GM18511 (cell line): ENCODE results near the gene CTDP1.
"Not testable (repeated sequence)": the region's sequence is repeated elsewhere in the genome, so short reads cannot be mapped to it uniquely, and the experiment has no call there.

Experiments used
- ATAC-seq: cut with Tn5 transposase; IDR thresholded peaks from one replicate; pipeline ENCODE4 v1.9.1; 2021; ENCODE audit warnings: mild to moderate bottlenecking, moderate library complexity; ENCODE audit not compliant: unreplicated experiment

The CTDP1 gene

GRCh38 chr18:79720359-79720733, 40.7 kb downstream of the CTDP1 start:
- ATAC-seq = no peak

GRCh38 chr18:79723036-79723435, 43.4 kb downstream of the CTDP1 start:
- ATAC-seq = no peak

- no peak for ATAC-seq
These were observed 44.0 kb downstream of the CTDP1 start for GRCh38 chr18:79723628-79724027.

- ATAC-seq = no peak
These were observed 44.9 kb downstream of the CTDP1 start for GRCh38 chr18:79724299-79725080.

GRCh38 chr18:79725486-79725885, 45.9 kb downstream of the CTDP1 start:
- no peak for ATAC-seq

GRCh38 chr18:79726721-79727120, 47.1 kb downstream of the CTDP1 start:
- ATAC-seq = no peak

GRCh38 chr18:79727211-79727610, 47.6 kb downstream of the CTDP1 start:
- ATAC-seq = no peak

GRCh38 chr18:79728931-79729586, 49.5 kb downstream of the CTDP1 start:
- ATAC-seq = no peak

- no peak for ATAC-seq
These were observed 50.0 kb downstream of the CTDP1 start for GRCh38 chr18:79729611-79730010.

- no peak for ATAC-seq
These were observed 51.2 kb downstream of the CTDP1 start for GRCh38 chr18:79730804-79731203.

- not testable (repeated sequence) for ATAC-seq
These were observed 52.5 kb downstream of the CTDP1 start for GRCh38 chr18:79731881-79732720.

GRCh38 chr18:79732721-79733025, 53.1 kb downstream of the CTDP1 start:
- ATAC-seq = no peak

- ATAC-seq = no peak
These were observed 53.6 kb downstream of the CTDP1 start for GRCh38 chr18:79733135-79733701.

GRCh38 chr18:79733986-79734770, 54.6 kb downstream of the CTDP1 start:
- no peak for ATAC-seq

- ATAC-seq = no peak
These were observed 55.7 kb downstream of the CTDP1 start for GRCh38 chr18:79735071-79735980.

- ATAC-seq = no peak
These were observed 56.6 kb downstream of the CTDP1 start for GRCh38 chr18:79736230-79736629.

GRCh38 chr18:79736846-79737245, 57.2 kb downstream of the CTDP1 start:
- no peak for ATAC-seq

GRCh38 chr18:79737426-79737825, 57.8 kb downstream of the CTDP1 start:
- ATAC-seq = no peak

- ATAC-seq = no peak
These were observed 58.4 kb downstream of the CTDP1 start for GRCh38 chr18:79738041-79738461.
